Measurements from ENCODE around the gene AMD1.

The AMD1 gene

GRCh38 chr6:110884321-110884720, 9.7 kb downstream of the AMD1 start:
- Histone ChIP-seq H2AFZ (ENCODE audit: low read length) (no peak overlapping the region), H3K9me3 (replicated peaks; ENCODE audit: insufficient read depth, low read length) (no peaks in the 10 kb centered on the region), H4K20me1 (ENCODE audit: insufficient read depth, low read length) (peaks cover 92% of the 10 kb centered on the region), H3K4me2 (ENCODE audit: low read depth, low read length) (no peak overlapping the region), H3K27ac (ENCODE audit: low read length) (no peak overlapping the region), H3F3A (ENCODE audit: insufficient read depth, low read length) (peaks cover 3% of the 10 kb centered on the region; the same call in 1 of the 2 replicates), H3K79me2 (ENCODE audit: low read length) (peaks cover 100% of the 10 kb centered on the region), H3K4me1 (ENCODE audit: low read length) (peaks cover 31% of the 10 kb centered on the region), H3K36me3 (replicated peaks; ENCODE audit: insufficient read depth, low read length) (0 out of 2 replicates have a peak, but pooled peaks cover 5% of the 10 kb centered on the region), H3K27me3 (replicated peaks; ENCODE audit: insufficient read depth, low read length) (no peaks in the 10 kb centered on the region), H3K4me3 (ENCODE audit: low read length) (no peak overlapping the region), H3K9ac (ENCODE audit: low read length) (no peak overlapping the region), H3K9me2 (replicated peaks; ENCODE audit: insufficient read depth, low read length) (no peaks in the 10 kb centered on the region)
- DNase-seq, result no peak
- TF ChIP-seq EZH2phosphoT487 (IDR thresholded peaks at IDR 0.05; ENCODE audit: low read length) (no peak), EZH2 (optimal IDR thresholded peaks at IDR 0.05; ENCODE audit: low read depth, low read length) (no peak), CTCF (IDR thresholded peaks at IDR 0.05; ENCODE audit: low read length) (no peak)

- no peak for DNase-seq
- TF ChIP-seq CTCF (IDR thresholded peaks at IDR 0.05; ENCODE audit: low read length) (no peak), EZH2phosphoT487 (IDR thresholded peaks at IDR 0.05; ENCODE audit: low read length) (no peak), EZH2 (optimal IDR thresholded peaks at IDR 0.05; ENCODE audit: low read depth, low read length) (no peak)
- Histone ChIP-seq H3K79me2 (ENCODE audit: low read length) (peaks cover 100% of the 10 kb centered on the region), H4K20me1 (ENCODE audit: insufficient read depth, low read length) (peaks cover 88% of the 10 kb centered on the region), H3K27me3 (replicated peaks; ENCODE audit: insufficient read depth, low read length) (no peaks in the 10 kb centered on the region), H3K27ac (ENCODE audit: low read length) (no peak overlapping the region), H3K4me2 (ENCODE audit: low read depth, low read length) (no peak overlapping the region), H3K9ac (ENCODE audit: low read length) (no peak overlapping the region), H2AFZ (ENCODE audit: low read length) (no peak overlapping the region), H3K9me2 (replicated peaks; ENCODE audit: insufficient read depth, low read length) (no peaks in the 10 kb centered on the region), H3K9me3 (replicated peaks; ENCODE audit: insufficient read depth, low read length) (no peaks in the 10 kb centered on the region), H3K4me1 (ENCODE audit: low read length) (peaks cover 23% of the 10 kb centered on the region), H3K36me3 (replicated peaks; ENCODE audit: insufficient read depth, low read length) (peaks cover 5% of the 10 kb centered on the region; the same call in 1 of the 2 replicates), H3K4me3 (ENCODE audit: low read length) (no peak overlapping the region), H3F3A (ENCODE audit: insufficient read depth, low read length) (peaks cover 3% of the 10 kb centered on the region; the same call in 1 of the 2 replicates)
These were observed 10.9 kb downstream of the AMD1 start for GRCh38 chr6:110885526-110885925.

GRCh38 chr6:110886555-110887167, 12.1 kb downstream of the AMD1 start:
- Histone ChIP-seq H3K27me3 (replicated peaks; ENCODE audit: insufficient read depth, low read length) (no peaks in the 10 kb centered on the region), H3F3A (ENCODE audit: insufficient read depth, low read length) (peaks cover 3% of the 10 kb centered on the region; the same call in 1 of the 2 replicates), H3K4me1 (ENCODE audit: low read length) (peaks cover 21% of the 10 kb centered on the region), H3K9me2 (replicated peaks; ENCODE audit: insufficient read depth, low read length) (no peaks in the 10 kb centered on the region), H3K27ac (ENCODE audit: low read length) (no peak overlapping the region), H3K9ac (ENCODE audit: low read length) (no peak overlapping the region), H3K4me2 (ENCODE audit: low read depth, low read length) (no peak overlapping the region), H2AFZ (ENCODE audit: low read length) (no peak overlapping the region), H3K4me3 (ENCODE audit: low read length) (no peak overlapping the region), H3K79me2 (ENCODE audit: low read length) (peaks cover 100% of the 10 kb centered on the region), H3K9me3 (replicated peaks; ENCODE audit: insufficient read depth, low read length) (no peaks in the 10 kb centered on the region), H3K36me3 (replicated peaks; ENCODE audit: insufficient read depth, low read length) (peaks cover 9% of the 10 kb centered on the region; the same call in 1 of the 2 replicates), H4K20me1 (ENCODE audit: insufficient read depth, low read length) (peaks cover 78% of the 10 kb centered on the region)
- TF ChIP-seq CTCF (IDR thresholded peaks at IDR 0.05; ENCODE audit: low read length) (no peak), EZH2phosphoT487 (IDR thresholded peaks at IDR 0.05; ENCODE audit: low read length) (no peak), EZH2 (optimal IDR thresholded peaks at IDR 0.05; ENCODE audit: low read depth, low read length) (no peak)
- DNase-seq, result no peak

All from MM.1S (cell line).